Ascending aorta (tissue), 2 donors: ENCODE measurements around the gene NKAIN2. TPM values are rescaled to one million over a fixed set of nuclear protein-coding genes. Genes with fewer than 3 reads are reported as not detected.
"Not testable (repeated sequence)": the region's sequence is repeated elsewhere in the genome, so short reads cannot be mapped to it uniquely, and the experiment has no call there.

ENCODE experiments used
- DNase-seq, 2 donors: peaks; one replicate each; pipeline ENCODE4 v3.0.0-alpha.2; 2019; ENCODE audit warnings: low spot score in 2 of 2
- H3K27ac ChIP-seq, 2 donors: fragments of 200-600 bp; sonication (generic); one replicate each; pipeline ENCODE4 v1.5.1; 2016 to 2017; ENCODE audit warnings: mild to moderate bottlenecking in 1 of 2
- H3K27me3 ChIP-seq: fragments of 200-600 bp; sonication (generic); one replicate; pipeline ENCODE4 v1.5.1; 2017
- H3K36me3 ChIP-seq, 2 donors: fragments of 200-600 bp; sonication (generic); one replicate each; pipeline ENCODE4 v1.5.1; 2016
- H3K4me1 ChIP-seq, 2 donors: fragments of 200-600 bp; sonication (generic); one replicate each; pipeline ENCODE4 v1.5.1; 2016 to 2017; ENCODE audit warnings: mild to moderate bottlenecking in 1 of 2
- H3K4me3 ChIP-seq, 2 donors: fragments of 200-600 bp; sonication (generic); one replicate each; pipeline ENCODE4 v1.5.1; 2016 to 2017; ENCODE audit warnings: mild to moderate bottlenecking in 1 of 2
- H3K9me3 ChIP-seq, 2 donors: fragments of 200-600 bp; sonication (generic); one replicate each; pipeline ENCODE4 v1.5.1; 2016
- CTCF ChIP-seq, 3 experiments: fragments of 200-600 bp in 2 of 3; fragments of 450-650 bp in 1 of 3; sonication (generic) in 2 of 3; IDR thresholded peaks; one replicate each; pipeline ENCODE4 v1.5.1; 2016 to 2019; ENCODE audit warnings: antibody characterized with exemption in 3 of 3, mild to moderate bottlenecking in 1 of 3, moderate library complexity in 1 of 3
- intact Hi-C: fragments of 100-400 bp; cut with DNase I; formaldehyde crosslinking; loops from one replicate; pipeline ENCODE4 v1.15.1; 2023
- total RNA-seq: library from RNA; depleted of rRNA; stranded (reverse); fragments of >200 nt; gene quantifications from one replicate; pipeline ENCODE4 v1.1.0, GENCODE V29; 2016

The NKAIN2 gene
- total RNA-seq, 1 donor from 2014 or later, result 0.11 TPM

DNA sequence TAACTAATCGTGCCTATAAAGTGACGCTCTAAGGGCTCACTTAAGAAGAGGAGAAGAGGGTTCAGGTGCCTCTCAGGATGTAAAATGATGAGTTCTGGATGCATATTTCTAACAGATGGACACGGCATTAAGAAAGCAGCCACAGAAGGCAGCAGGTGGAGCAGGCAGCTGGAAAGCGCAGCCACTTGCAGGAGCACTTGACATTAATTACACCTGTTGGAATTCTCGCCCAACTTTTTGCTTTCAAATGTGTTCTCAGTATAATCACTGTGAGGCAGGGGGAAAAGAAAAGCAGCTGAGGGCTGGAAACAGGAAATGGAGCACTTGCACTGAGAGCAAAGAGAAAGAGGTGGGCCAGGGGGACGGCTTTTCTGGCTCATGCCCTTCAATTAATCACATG, 164.2 kb downstream of the NKAIN2 start:
- no peaks in the 10 kb centered on the region for H3K27me3 ChIP-seq
- no peak overlapping the region for H3K27ac ChIP-seq
- H3K36me3 ChIP-seq, result no peaks in the 10 kb centered on the region
- H3K4me3 ChIP-seq, result no peak overlapping the region
- TF ChIP-seq CTCF (IDR thresholded peaks at IDR 0.05), result no peak
- DNase-seq, result no peak
- no peaks in the 10 kb centered on the region for H3K9me3 ChIP-seq
- intact Hi-C loops, result no loop called here
- H3K4me1 ChIP-seq, result no peaks in the 10 kb centered on the region

- TF ChIP-seq CTCF (IDR thresholded peaks at IDR 0.05), result no peak
- no peak overlapping the region for H3K27ac ChIP-seq
- intact Hi-C loops, result no loop called here
- no peaks in the 10 kb centered on the region for H3K9me3 ChIP-seq
- DNase-seq, result no peak
- H3K36me3 ChIP-seq, result no peaks in the 10 kb centered on the region
- H3K4me1 ChIP-seq, result no peaks in the 10 kb centered on the region
- no peak overlapping the region for H3K4me3 ChIP-seq
- no peaks in the 10 kb centered on the region for H3K27me3 ChIP-seq
Observed at GRCh38 chr6:123972600-123973294, 169.1 kb downstream of the NKAIN2 start.

- TF ChIP-seq CTCF (IDR thresholded peaks at IDR 0.05), result no peak
- H3K27ac ChIP-seq, result no peak overlapping the region
- H3K36me3 ChIP-seq, result no peaks in the 10 kb centered on the region
- no peaks in the 10 kb centered on the region for H3K9me3 ChIP-seq
- intact Hi-C loops, result no loop called here
- no peaks in the 10 kb centered on the region for H3K27me3 ChIP-seq
- H3K4me3 ChIP-seq, result no peak overlapping the region
- H3K4me1 ChIP-seq, result no peaks in the 10 kb centered on the region
- no peak for DNase-seq
Observed at GRCh38 chr6:123980311-123980710, 176.6 kb downstream of the NKAIN2 start.

- Histone ChIP-seq H3K36me3 (no peaks in the 10 kb centered on the region), H3K4me1 (no peaks in the 10 kb centered on the region), H3K27ac (no peak overlapping the region), H3K9me3 (no peaks in the 10 kb centered on the region), H3K4me3 (no peak overlapping the region), H3K27me3 (no peaks in the 10 kb centered on the region)
- intact Hi-C loops, result no loop called here
- TF ChIP-seq CTCF (IDR thresholded peaks at IDR 0.05), result no peak
- no peak for DNase-seq
Observed at GRCh38 chr6:123986938-123987337, 183.3 kb downstream of the NKAIN2 start.

- H3K9me3 ChIP-seq, H3K27ac ChIP-seq, intact Hi-C loops: not testable (repeated sequence)
Observed at GRCh38 chr6:123989918-123990317, 186.3 kb downstream of the NKAIN2 start.

DNA sequence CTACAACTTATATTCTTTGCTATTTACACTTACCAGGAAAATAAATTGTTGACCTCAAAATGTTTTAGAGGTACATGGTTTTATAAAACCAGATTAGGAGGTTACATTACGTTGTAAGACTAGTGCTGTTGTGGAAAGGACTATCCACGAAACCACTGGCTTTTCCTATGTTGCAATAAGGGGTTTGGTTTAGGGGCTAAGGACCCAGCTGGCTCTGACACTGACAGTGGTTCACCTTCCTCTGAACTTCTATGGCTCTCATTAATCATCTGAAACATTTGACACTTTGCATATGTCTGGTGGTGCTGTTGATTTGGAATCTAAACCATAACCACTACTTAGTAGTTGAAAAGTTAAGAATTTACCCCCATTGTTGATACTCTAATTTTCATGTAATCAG, 186.7 kb downstream of the NKAIN2 start:
- H3K4me1 ChIP-seq, result no peaks in the 10 kb centered on the region
- H3K36me3 ChIP-seq, result no peaks in the 10 kb centered on the region
- no peak overlapping the region for H3K27ac ChIP-seq
- intact Hi-C loops, result no loop called here
- no peaks in the 10 kb centered on the region for H3K9me3 ChIP-seq
- no peaks in the 10 kb centered on the region for H3K27me3 ChIP-seq
- DNase-seq, result no peak
- no peak overlapping the region for H3K4me3 ChIP-seq
- no peak for TF ChIP-seq CTCF (IDR thresholded peaks at IDR 0.05)

More at GRCh38 chr6:123989918-123990317, 186.3 kb downstream of the NKAIN2 start:
- not testable (repeated sequence) for H3K27me3 ChIP-seq, DNase-seq, H3K4me1 ChIP-seq, H3K4me3 ChIP-seq, H3K36me3 ChIP-seq
